Measurements from ENCODE around the gene S100A13.

The S100A13 gene

GRCh38 chr1:153648000-153648643 is 20.8 kb upstream of the S100A13 start:
- DNase-seq (ENCODE audit: low spot score), result no peak
- TF ChIP-seq, protein P1, sequence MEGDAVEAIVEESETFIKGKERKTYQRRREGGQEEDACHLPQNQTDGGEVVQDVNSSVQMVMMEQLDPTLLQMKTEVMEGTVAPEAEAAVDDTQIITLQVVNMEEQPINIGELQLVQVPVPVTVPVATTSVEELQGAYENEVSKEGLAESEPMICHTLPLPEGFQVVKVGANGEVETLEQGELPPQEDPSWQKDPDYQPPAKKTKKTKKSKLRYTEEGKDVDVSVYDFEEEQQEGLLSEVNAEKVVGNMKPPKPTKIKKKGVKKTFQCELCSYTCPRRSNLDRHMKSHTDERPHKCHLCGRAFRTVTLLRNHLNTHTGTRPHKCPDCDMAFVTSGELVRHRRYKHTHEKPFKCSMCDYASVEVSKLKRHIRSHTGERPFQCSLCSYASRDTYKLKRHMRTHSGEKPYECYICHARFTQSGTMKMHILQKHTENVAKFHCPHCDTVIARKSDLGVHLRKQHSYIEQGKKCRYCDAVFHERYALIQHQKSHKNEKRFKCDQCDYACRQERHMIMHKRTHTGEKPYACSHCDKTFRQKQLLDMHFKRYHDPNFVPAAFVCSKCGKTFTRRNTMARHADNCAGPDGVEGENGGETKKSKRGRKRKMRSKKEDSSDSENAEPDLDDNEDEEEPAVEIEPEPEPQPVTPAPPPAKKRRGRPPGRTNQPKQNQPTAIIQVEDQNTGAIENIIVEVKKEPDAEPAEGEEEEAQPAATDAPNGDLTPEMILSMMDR (IDR thresholded peaks at IDR 0.05; ENCODE audit: extremely low read depth, insufficient read depth, missing control alignments), result no peak
- in situ Hi-C loops (cut with MboI; ENCODE audit: low pct_unique_long_range_greater_than_20kb, low sequenced_read_pairs, unreplicated experiment), result no loop called here

GRCh38 chr1:153647346-153647714 is 20.0 kb upstream of the S100A13 start:
- TF ChIP-seq, protein P1 (IDR thresholded peaks at IDR 0.05; ENCODE audit: extremely low read depth, insufficient read depth, missing control alignments), result no peak
- no peak for DNase-seq (ENCODE audit: low spot score)
- in situ Hi-C loops (cut with MboI; ENCODE audit: low pct_unique_long_range_greater_than_20kb, low sequenced_read_pairs, unreplicated experiment), result no loop called here

- in situ Hi-C loops (cut with MboI; ENCODE audit: low pct_unique_long_range_greater_than_20kb, low sequenced_read_pairs, unreplicated experiment), result no loop called here
- no peak for DNase-seq (ENCODE audit: low spot score)
- TF ChIP-seq, protein P1 (IDR thresholded peaks at IDR 0.05; ENCODE audit: extremely low read depth, insufficient read depth, missing control alignments), result no peak
Measured at GRCh38 chr1:153646672-153647345, 19.5 kb upstream of the S100A13 start.

GRCh38 chr1:153643816-153644215 is 16.5 kb upstream of the S100A13 start:
- TF ChIP-seq, protein P1 (IDR thresholded peaks at IDR 0.05; ENCODE audit: extremely low read depth, insufficient read depth, missing control alignments), result no peak
- in situ Hi-C loops (cut with MboI; ENCODE audit: low pct_unique_long_range_greater_than_20kb, low sequenced_read_pairs, unreplicated experiment), result no loop called here

GRCh38 chr1:153643100-153643499 is 15.8 kb upstream of the S100A13 start:
- no peak for DNase-seq (ENCODE audit: low spot score)
- in situ Hi-C loops (cut with MboI; ENCODE audit: low pct_unique_long_range_greater_than_20kb, low sequenced_read_pairs, unreplicated experiment), result no loop called here
- TF ChIP-seq, protein P1 (IDR thresholded peaks at IDR 0.05; ENCODE audit: extremely low read depth, insufficient read depth, missing control alignments), result no peak

More at GRCh38 chr1:153643816-153644215, 16.5 kb upstream of the S100A13 start:
- no peak for DNase-seq (ENCODE audit: low spot score)

- TF ChIP-seq, protein P1 (IDR thresholded peaks at IDR 0.05; ENCODE audit: extremely low read depth, insufficient read depth, missing control alignments), result no peak
- no peak for DNase-seq (ENCODE audit: low spot score)
- in situ Hi-C loops (cut with MboI; ENCODE audit: low pct_unique_long_range_greater_than_20kb, low sequenced_read_pairs, unreplicated experiment), result no loop called here
Measured at GRCh38 chr1:153642161-153642560, 14.9 kb upstream of the S100A13 start.
